GM19238 (cell line): ENCODE measurements around the gene SUCLG2.

ENCODE experiments used
- DNase-seq: peaks from one replicate; pipeline ENCODE4 v3.0.0; 2011; ENCODE audit warnings: low spot score; ENCODE audit not compliant: insufficient read length

The SUCLG2 gene

GRCh38 chr3:67648701-67649100 is 5.7 kb downstream of the SUCLG2 start:
- no peak for DNase-seq

GRCh38 chr3:67648229-67648628 is 6.2 kb downstream of the SUCLG2 start:
- DNase-seq: no peak

GRCh38 chr3:67647390-67647878 is 7.0 kb downstream of the SUCLG2 start:
- no peak for DNase-seq

GRCh38 chr3:67646586-67647234 is 7.7 kb downstream of the SUCLG2 start:
- no peak for DNase-seq

GRCh38 chr3:67644827-67645226 is 9.6 kb downstream of the SUCLG2 start:
- no peak for DNase-seq

- no peak for DNase-seq
These were observed 11.7 kb downstream of the SUCLG2 start for GRCh38 chr3:67642734-67643133.

GRCh38 chr3:67642190-67642589 is 12.2 kb downstream of the SUCLG2 start:
- no peak for DNase-seq

GRCh38 chr3:67641451-67641850 is 13.0 kb downstream of the SUCLG2 start:
- no peak for DNase-seq

- DNase-seq: no peak
These were observed 14.3 kb downstream of the SUCLG2 start for GRCh38 chr3:67640023-67640660.

- DNase-seq: no peak
These were observed 17.0 kb downstream of the SUCLG2 start for GRCh38 chr3:67637255-67637900.

GRCh38 chr3:67635806-67636205 is 18.6 kb downstream of the SUCLG2 start:
- DNase-seq: no peak

GRCh38 chr3:67635257-67635656 is 19.2 kb downstream of the SUCLG2 start:
- no peak for DNase-seq

GRCh38 chr3:67630666-67631362 is 23.6 kb downstream of the SUCLG2 start:
- no peak for DNase-seq

GRCh38 chr3:67624687-67625086 is 29.7 kb downstream of the SUCLG2 start:
- no peak for DNase-seq

- no peak for DNase-seq
These were observed 30.3 kb downstream of the SUCLG2 start for GRCh38 chr3:67624078-67624477.

GRCh38 chr3:67622652-67623051 is 31.8 kb downstream of the SUCLG2 start:
- DNase-seq: no peak

GRCh38 chr3:67620869-67621268 is 33.5 kb downstream of the SUCLG2 start:
- no peak for DNase-seq

GRCh38 chr3:67619991-67620390 is 34.4 kb downstream of the SUCLG2 start:
- no peak for DNase-seq

- no peak for DNase-seq
These were observed 36.9 kb downstream of the SUCLG2 start for GRCh38 chr3:67617518-67617917.

- DNase-seq: no peak
These were observed 38.4 kb downstream of the SUCLG2 start for GRCh38 chr3:67616046-67616445.

GRCh38 chr3:67614195-67614594 is 40.2 kb downstream of the SUCLG2 start:
- DNase-seq: no peak

GRCh38 chr3:67610458-67610857 is 44.0 kb downstream of the SUCLG2 start:
- DNase-seq: no peak
